ENCODE data around the gene RNF113A. TPM values are rescaled to one million over a fixed set of nuclear protein-coding genes. Genes with fewer than 3 reads are reported as not detected.

RNF113A gene
- total RNA-seq, result 9.1 and 12.9 TPM in 2 replicates

GRCh38 chrX:119871599-119872395 lies at the start of gene RNF113A, which contains the start of gene NDUFA1:
TSS of gene RNF113A (minus strand) at chrX:119871733. CDS start at chrX:119871613, 120 bp downstream.
TSS of gene NDUFA1 (plus strand) at chrX:119871832. CDS start at chrX:119871912, 80 bp downstream.
- peak; percentile 88 for DNase-seq (ENCODE audit: low read depth)
- peak within 1 kb of the TSS; percentile 81 for H3K4me3 ChIP-seq (ENCODE audit: low read depth, low read length)
- TF ChIP-seq CTCF (IDR thresholded peaks at IDR 0.05; ENCODE audit: insufficient read depth, low read depth, low read length), result no peak

- no peak for TF ChIP-seq CTCF (IDR thresholded peaks at IDR 0.05; ENCODE audit: insufficient read depth, low read depth, low read length)
- no peak overlapping the region for H3K4me3 ChIP-seq (ENCODE audit: low read depth, low read length)
- DNase-seq (ENCODE audit: low read depth), result no peak
Observed at GRCh38 chrX:119919835-119920585, 48.5 kb upstream of the RNF113A start.

GRCh38 chrX:119917877-119918276 lies 46.3 kb upstream of the RNF113A start:
- H3K4me3 ChIP-seq (ENCODE audit: low read depth, low read length), result no peak overlapping the region
- DNase-seq (ENCODE audit: low read depth), result no peak
- TF ChIP-seq CTCF (IDR thresholded peaks at IDR 0.05; ENCODE audit: insufficient read depth, low read depth, low read length), result no peak

GRCh38 chrX:119916310-119916709 lies 44.8 kb upstream of the RNF113A start:
- no peak for DNase-seq (ENCODE audit: low read depth)
- no peak overlapping the region for H3K4me3 ChIP-seq (ENCODE audit: low read depth, low read length)
- no peak for TF ChIP-seq CTCF (IDR thresholded peaks at IDR 0.05; ENCODE audit: insufficient read depth, low read depth, low read length)

GRCh38 chrX:119900976-119901375 lies 29.4 kb upstream of the RNF113A start:
- H3K4me3 ChIP-seq (ENCODE audit: low read depth, low read length), result no peak overlapping the region
- no peak for TF ChIP-seq CTCF (IDR thresholded peaks at IDR 0.05; ENCODE audit: insufficient read depth, low read depth, low read length)
- DNase-seq (ENCODE audit: low read depth), result no peak

GRCh38 chrX:119899125-119899524 lies 27.6 kb upstream of the RNF113A start:
- DNase-seq (ENCODE audit: low read depth), result no peak
- TF ChIP-seq CTCF (IDR thresholded peaks at IDR 0.05; ENCODE audit: insufficient read depth, low read depth, low read length), result no peak
- H3K4me3 ChIP-seq (ENCODE audit: low read depth, low read length), result no peak overlapping the region
